ENCODE results near the gene EGF.

The EGF gene

GRCh38 chr4:109877400-109877799, 35.3 kb upstream of the EGF start:
- Histone ChIP-seq H4K20me1 (no peaks in the 10 kb centered on the region), H3K4me2 (no peak overlapping the region), H3K9ac (no peak overlapping the region), H3K4me1 (no peaks in the 10 kb centered on the region), H3K9me3 (replicated peaks in 1 of 11) (no peaks in the 10 kb centered on the region), H3K27me3 (no peaks in the 10 kb centered on the region), H3K4me3 (no peak overlapping the region), H3K36me3 (no peaks in the 10 kb centered on the region), H3K27ac (no peak overlapping the region)
- no peak for TF ChIP-seq Cebpa-rat (IDR thresholded peaks at IDR 0.05)

- Histone ChIP-seq H4K20me1 (no peaks in the 10 kb centered on the region), H3K9ac (no peak overlapping the region), H3K36me3 (no peaks in the 10 kb centered on the region), H3K27me3 (no peaks in the 10 kb centered on the region), H3K4me1 (no peaks in the 10 kb centered on the region), H3K4me2 (no peak overlapping the region), H3K27ac (no peak overlapping the region), H3K4me3 (no peak overlapping the region), H3K9me3 (replicated peaks in 1 of 11) (no peaks in the 10 kb centered on the region)
- TF ChIP-seq Cebpa-rat (IDR thresholded peaks at IDR 0.05) = no peak
These were observed 34.3 kb upstream of the EGF start for GRCh38 chr4:109878355-109878754.

GRCh38 chr4:109879081-109879480, 33.6 kb upstream of the EGF start:
- Histone ChIP-seq H3K27me3 (no peaks in the 10 kb centered on the region), H3K36me3 (no peaks in the 10 kb centered on the region), H3K4me2 (no peak overlapping the region), H3K9me3 (replicated peaks in 1 of 11) (no peaks in the 10 kb centered on the region), H4K20me1 (no peaks in the 10 kb centered on the region), H3K27ac (no peak overlapping the region), H3K4me1 (no peaks in the 10 kb centered on the region), H3K4me3 (no peak overlapping the region), H3K9ac (no peak overlapping the region)
- no peak for TF ChIP-seq Cebpa-rat (IDR thresholded peaks at IDR 0.05)

- Histone ChIP-seq H3K9ac (no peak overlapping the region), H3K9me3 (replicated peaks in 1 of 11) (no peaks in the 10 kb centered on the region), H3K27me3 (no peaks in the 10 kb centered on the region), H4K20me1 (no peaks in the 10 kb centered on the region), H3K36me3 (no peaks in the 10 kb centered on the region), H3K4me1 (no peaks in the 10 kb centered on the region), H3K27ac (no peak overlapping the region), H3K4me3 (no peak overlapping the region), H3K4me2 (no peak overlapping the region)
- TF ChIP-seq Cebpa-rat (IDR thresholded peaks at IDR 0.05) = no peak
These were observed 32.9 kb upstream of the EGF start for GRCh38 chr4:109879636-109880314.

- Histone ChIP-seq H3K27ac (no peak overlapping the region), H3K36me3 (no peaks in the 10 kb centered on the region), H3K27me3 (no peaks in the 10 kb centered on the region), H3K4me3 (no peak overlapping the region), H3K9ac (no peak overlapping the region), H3K9me3 (replicated peaks in 1 of 11) (no peaks in the 10 kb centered on the region), H4K20me1 (no peaks in the 10 kb centered on the region), H3K4me1 (no peaks in the 10 kb centered on the region), H3K4me2 (no peak overlapping the region)
- TF ChIP-seq Cebpa-rat (IDR thresholded peaks at IDR 0.05) = no peak
These were observed 26.4 kb upstream of the EGF start for GRCh38 chr4:109886303-109886702.

GRCh38 chr4:109887071-109887470, 25.6 kb upstream of the EGF start:
- Histone ChIP-seq H3K4me1 (no peaks in the 10 kb centered on the region), H3K27ac (no peak overlapping the region), H3K9ac (no peak overlapping the region), H3K4me3 (no peak overlapping the region), H3K36me3 (no peaks in the 10 kb centered on the region), H3K9me3 (replicated peaks in 1 of 11) (no peaks in the 10 kb centered on the region), H4K20me1 (no peaks in the 10 kb centered on the region), H3K27me3 (no peaks in the 10 kb centered on the region), H3K4me2 (no peak overlapping the region)
- TF ChIP-seq Cebpa-rat (IDR thresholded peaks at IDR 0.05) = no peak

GRCh38 chr4:109890076-109890475, 22.6 kb upstream of the EGF start:
- Histone ChIP-seq H3K27me3 (no peaks in the 10 kb centered on the region), H3K9ac (no peak overlapping the region), H3K9me3 (replicated peaks in 1 of 11) (no peaks in the 10 kb centered on the region; a peak in 1 of 22 replicates), H3K4me1 (no peaks in the 10 kb centered on the region), H3K4me3 (no peak overlapping the region), H3K36me3 (no peaks in the 10 kb centered on the region), H3K27ac (no peak overlapping the region), H3K4me2 (no peak overlapping the region), H4K20me1 (no peaks in the 10 kb centered on the region)
- no peak for TF ChIP-seq Cebpa-rat (IDR thresholded peaks at IDR 0.05)

- Histone ChIP-seq H3K27ac (no peak overlapping the region), H3K4me2 (no peak overlapping the region), H3K4me1 (no peaks in the 10 kb centered on the region), H3K36me3 (no peaks in the 10 kb centered on the region), H4K20me1 (no peaks in the 10 kb centered on the region), H3K27me3 (no peaks in the 10 kb centered on the region), H3K9me3 (replicated peaks in 1 of 11) (peaks cover 14 to 22% (median 16%) of the 10 kb centered on the region in 11 experiments), H3K9ac (no peak overlapping the region), H3K4me3 (no peak overlapping the region)
- TF ChIP-seq Cebpa-rat (IDR thresholded peaks at IDR 0.05) = no peak
These were observed 10.0 kb upstream of the EGF start for GRCh38 chr4:109902559-109903251.

- no peak overlapping the region for H3K4me2 ChIP-seq
- H3K27ac ChIP-seq = no peak overlapping the region
- no peak overlapping the region for H3K4me3 ChIP-seq
- no peaks in the 10 kb centered on the region for H4K20me1 ChIP-seq
- H3K36me3 ChIP-seq = no peaks in the 10 kb centered on the region
- H3K27me3 ChIP-seq = no peaks in the 10 kb centered on the region
- no peak overlapping the region for H3K9ac ChIP-seq
- peaks cover 0 to 6% (median 0%) of the 10 kb centered on the region in 11 experiments; a peak in 1 of 22 replicates for H3K9me3 ChIP-seq (replicated peaks in 1 of 11)
- H3K4me1 ChIP-seq = peaks cover 8 to 17% (median 12%) of the 10 kb centered on the region in 10 experiments
- TF ChIP-seq Cebpa-rat (IDR thresholded peaks at IDR 0.05) = no peak
These were observed 4.0 kb upstream of the EGF start for GRCh38 chr4:109908731-109909130.

GRCh38 chr4:109910256-109910655, 2.4 kb upstream of the EGF start:
- H3K36me3 ChIP-seq = no peaks in the 10 kb centered on the region
- peaks cover 8 to 18% (median 12%) of the 10 kb centered on the region in 10 experiments for H3K4me1 ChIP-seq
- H4K20me1 ChIP-seq = no peaks in the 10 kb centered on the region
- no peak for TF ChIP-seq Cebpa-rat (IDR thresholded peaks at IDR 0.05)
- no peak overlapping the region for H3K4me2 ChIP-seq
- no peak overlapping the region for H3K4me3 ChIP-seq
- no peak overlapping the region for H3K9ac ChIP-seq
- no peak overlapping the region for H3K27ac ChIP-seq
- no peaks in the 10 kb centered on the region for H3K27me3 ChIP-seq
- H3K9me3 ChIP-seq (replicated peaks in 1 of 11) = peaks cover 0 to 6% (median 0%) of the 10 kb centered on the region in 11 experiments; a peak in 1 of 22 replicates
